Keratinocyte (primary cell): ENCODE data around the gene BAG3.

ENCODE experiments used
- EZH2 ChIP-seq: IDR thresholded peaks from one replicate; pipeline ENCODE4 v1.6.1; 2012; ENCODE audit warnings: inconsistent platforms, mild to moderate bottlenecking, low read length, moderate library complexity
- TF ChIP-seq, protein P1 (sequence below), 3 experiments: IDR thresholded peaks in 1 of 3; conservative IDR thresholded peaks in 1 of 3; optimal IDR thresholded peaks in 1 of 3; 2 replicates in 2 of 3; 3 replicates in 1 of 3; pipeline versions ENCODE3 to v1.5.1; 2011; ENCODE audit warnings: low read length in 3 of 3, mild to moderate bottlenecking in 3 of 3, moderate library complexity in 2 of 3, control low read depth in 1 of 3, inconsistent platforms in 1 of 3; ENCODE audit not compliant: insufficient read depth in 2 of 3; ENCODE audit errors: extremely low read depth in 1 of 3

DNA sequence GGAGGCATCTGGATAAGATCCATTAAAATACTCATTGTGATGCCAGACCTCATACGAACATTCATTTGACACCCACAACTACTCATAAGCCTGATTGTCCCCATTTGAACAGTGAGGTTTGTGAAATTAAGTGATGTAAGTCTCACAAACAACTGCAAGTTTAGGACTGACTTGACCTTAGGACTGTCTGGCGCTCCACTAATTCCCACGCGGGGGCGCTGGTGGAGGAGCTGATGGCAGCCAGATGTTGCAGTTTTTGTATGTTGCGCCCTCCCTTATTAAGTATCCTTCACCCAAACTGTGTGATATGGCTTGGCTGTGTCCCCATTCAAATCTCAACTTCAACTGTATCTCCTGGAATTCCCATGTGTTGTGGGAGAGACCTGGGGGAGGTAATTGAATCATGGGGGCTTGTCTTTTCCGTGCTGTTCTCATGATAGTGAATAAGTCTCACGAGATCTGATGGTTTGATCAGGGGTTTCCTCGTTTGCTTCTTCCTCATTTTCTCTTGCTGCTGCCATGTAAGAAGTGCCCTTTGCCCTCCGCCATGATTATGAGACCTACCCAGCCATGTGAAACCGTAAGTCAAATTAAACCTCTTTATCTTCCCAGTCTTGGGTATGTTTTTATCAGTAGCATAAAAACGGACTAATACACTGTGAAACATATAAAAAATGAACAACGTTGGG, 34.2 kb upstream of the BAG3 start:
- TF ChIP-seq, protein P1, sequence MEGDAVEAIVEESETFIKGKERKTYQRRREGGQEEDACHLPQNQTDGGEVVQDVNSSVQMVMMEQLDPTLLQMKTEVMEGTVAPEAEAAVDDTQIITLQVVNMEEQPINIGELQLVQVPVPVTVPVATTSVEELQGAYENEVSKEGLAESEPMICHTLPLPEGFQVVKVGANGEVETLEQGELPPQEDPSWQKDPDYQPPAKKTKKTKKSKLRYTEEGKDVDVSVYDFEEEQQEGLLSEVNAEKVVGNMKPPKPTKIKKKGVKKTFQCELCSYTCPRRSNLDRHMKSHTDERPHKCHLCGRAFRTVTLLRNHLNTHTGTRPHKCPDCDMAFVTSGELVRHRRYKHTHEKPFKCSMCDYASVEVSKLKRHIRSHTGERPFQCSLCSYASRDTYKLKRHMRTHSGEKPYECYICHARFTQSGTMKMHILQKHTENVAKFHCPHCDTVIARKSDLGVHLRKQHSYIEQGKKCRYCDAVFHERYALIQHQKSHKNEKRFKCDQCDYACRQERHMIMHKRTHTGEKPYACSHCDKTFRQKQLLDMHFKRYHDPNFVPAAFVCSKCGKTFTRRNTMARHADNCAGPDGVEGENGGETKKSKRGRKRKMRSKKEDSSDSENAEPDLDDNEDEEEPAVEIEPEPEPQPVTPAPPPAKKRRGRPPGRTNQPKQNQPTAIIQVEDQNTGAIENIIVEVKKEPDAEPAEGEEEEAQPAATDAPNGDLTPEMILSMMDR (optimal IDR thresholded peaks at IDR 0.05 in 1 of 3, IDR thresholded peaks at IDR 0.05 in 1 of 3, conservative IDR thresholded peaks at IDR 0.05 in 1 of 3; ENCODE audit: extremely low read depth in 1 of 3, insufficient read depth in 2 of 3, low read length in 3 of 3), result peak in 2 of 3 experiments; percentile 31 to 43
- no peak for TF ChIP-seq EZH2
